HG03558 (cell line): ENCODE results near the gene RBMS1.

Source experiments
- ATAC-seq: cut with Tn5 transposase; IDR thresholded peaks from one replicate; pipeline ENCODE4 v1.9.1; 2021; ENCODE audit warnings: moderate number of reproducible peaks; ENCODE audit not compliant: unreplicated experiment; ENCODE audit errors: extremely low read depth

Gene RBMS1

DNA sequence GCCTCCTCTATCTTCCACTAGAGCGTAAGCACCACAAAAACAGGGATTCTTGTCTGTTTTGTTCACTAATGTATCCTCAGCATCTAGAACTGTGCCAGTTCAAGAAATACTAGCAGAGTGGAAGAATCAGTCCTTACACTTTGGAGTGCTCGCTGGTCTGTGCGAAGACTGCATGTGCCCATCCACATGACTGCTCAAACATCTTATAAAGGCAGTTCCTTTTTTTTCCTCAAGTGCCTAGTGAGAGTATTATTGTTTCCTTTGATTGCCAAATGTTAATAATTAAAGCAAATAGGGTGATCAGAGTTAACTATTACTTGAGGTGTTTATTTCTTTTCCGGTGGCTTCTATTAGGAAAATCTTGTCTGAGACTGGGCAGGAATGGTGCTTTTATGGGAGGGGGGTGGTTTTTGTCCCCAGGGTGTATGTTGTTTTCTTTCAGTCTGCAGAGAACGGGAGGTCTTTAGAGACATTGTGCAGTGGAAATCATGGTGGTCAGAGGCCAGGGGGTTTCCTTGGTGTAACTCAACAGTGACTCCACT, 247.9 kb downstream of the RBMS1 start:
- ATAC-seq, result no peak

DNA sequence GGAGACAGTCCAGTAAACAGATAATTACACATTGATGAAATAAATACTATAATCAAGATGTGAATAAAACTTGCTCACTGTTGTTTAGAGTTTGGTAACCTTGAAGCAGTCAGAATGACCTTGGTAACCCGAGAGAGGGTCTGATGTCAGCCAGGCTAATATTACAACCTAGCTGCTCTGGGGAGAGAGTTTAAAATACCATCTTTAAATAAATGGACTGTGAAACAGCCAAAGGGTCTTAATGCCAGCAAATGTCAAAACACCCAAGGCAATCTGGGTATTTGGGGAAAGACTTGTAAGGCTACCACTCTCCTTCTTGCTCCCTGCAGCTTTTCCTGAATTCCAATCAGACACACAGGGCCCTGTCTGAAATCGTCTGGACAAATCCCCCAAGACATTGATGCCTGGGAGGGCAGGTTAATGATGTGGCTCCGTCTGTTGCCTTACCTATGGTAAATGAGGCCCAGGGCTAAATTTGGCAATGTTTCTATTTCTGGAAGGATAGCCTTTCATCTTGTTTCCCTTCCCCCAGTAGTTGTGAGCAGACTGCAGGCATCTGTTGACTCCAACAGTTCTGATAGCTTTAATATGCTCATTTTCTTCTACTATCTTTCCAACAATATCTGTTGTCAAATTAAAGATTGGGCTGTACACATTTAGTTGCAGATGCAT, 250.6 kb downstream of the RBMS1 start:
- ATAC-seq, result no peak

DNA sequence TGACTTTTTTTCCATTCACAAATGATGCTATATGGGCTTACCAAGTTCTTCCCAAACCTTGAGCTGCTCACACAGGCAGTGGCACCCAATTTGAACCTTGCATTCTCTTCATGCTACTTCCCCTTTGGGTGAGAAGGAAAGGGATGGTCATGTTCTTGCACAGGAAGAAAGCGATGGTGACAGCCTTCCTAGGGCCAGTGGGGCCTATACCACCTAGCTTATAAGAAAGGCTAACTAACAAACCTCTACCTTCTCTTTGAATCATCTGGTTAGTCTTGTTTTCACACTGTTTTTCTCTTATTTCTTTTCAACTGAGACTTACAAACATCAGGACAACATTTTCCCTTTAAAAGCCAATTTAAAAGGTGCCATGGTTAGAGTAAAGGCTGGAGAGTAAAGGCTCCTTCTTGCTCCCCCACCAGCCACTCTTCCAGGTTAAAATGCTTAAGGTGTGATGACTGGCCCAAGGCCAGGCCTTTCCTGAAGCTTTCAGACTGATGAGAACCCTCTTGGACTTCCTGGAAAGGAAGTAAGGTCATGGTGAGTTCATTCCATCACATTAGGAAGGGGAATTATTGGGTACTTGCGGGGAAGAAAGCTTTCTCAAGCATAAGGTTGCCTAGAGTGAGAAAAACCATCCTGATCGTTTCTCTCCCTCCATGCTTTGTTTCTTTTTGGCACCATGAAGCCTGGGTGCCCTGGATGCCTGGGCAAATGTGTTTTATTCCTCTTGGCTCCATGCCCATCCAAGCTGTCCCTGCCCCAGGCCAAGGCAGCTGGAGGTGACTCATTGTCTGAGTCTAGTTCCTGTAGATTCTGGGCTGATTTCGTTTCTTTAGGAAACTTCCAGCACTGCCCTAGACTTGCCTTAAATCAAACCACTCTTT, 252.1 kb downstream of the RBMS1 start:
- ATAC-seq, result no peak

- no peak for ATAC-seq
Measured at GRCh38 chr2:160239436-160239835, 254.2 kb downstream of the RBMS1 start.

DNA sequence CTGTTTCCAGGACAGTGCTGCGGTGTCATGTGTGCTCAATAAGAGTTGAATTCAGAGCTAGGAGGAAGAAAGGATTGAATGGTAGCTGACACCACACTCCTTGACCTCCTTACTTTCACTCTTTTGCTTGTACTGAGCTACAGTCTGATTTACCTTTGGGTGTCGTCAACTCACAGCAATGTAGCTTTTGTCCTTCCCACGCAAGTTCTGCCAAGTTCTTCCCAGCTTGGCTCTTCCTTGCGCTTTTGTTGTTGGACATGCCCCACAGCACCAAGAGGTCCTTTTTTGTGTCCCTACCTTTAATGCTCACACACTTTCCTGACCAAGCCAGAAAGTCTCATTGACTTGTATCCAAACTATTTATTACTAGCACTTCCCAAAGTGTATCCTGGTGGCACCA, 255.2 kb downstream of the RBMS1 start:
- no peak for ATAC-seq

- ATAC-seq, result no peak
Measured at GRCh38 chr2:160232905-160233475, 260.6 kb downstream of the RBMS1 start.

- no peak for ATAC-seq
Measured at GRCh38 chr2:160229591-160229990, 264.0 kb downstream of the RBMS1 start.

DNA sequence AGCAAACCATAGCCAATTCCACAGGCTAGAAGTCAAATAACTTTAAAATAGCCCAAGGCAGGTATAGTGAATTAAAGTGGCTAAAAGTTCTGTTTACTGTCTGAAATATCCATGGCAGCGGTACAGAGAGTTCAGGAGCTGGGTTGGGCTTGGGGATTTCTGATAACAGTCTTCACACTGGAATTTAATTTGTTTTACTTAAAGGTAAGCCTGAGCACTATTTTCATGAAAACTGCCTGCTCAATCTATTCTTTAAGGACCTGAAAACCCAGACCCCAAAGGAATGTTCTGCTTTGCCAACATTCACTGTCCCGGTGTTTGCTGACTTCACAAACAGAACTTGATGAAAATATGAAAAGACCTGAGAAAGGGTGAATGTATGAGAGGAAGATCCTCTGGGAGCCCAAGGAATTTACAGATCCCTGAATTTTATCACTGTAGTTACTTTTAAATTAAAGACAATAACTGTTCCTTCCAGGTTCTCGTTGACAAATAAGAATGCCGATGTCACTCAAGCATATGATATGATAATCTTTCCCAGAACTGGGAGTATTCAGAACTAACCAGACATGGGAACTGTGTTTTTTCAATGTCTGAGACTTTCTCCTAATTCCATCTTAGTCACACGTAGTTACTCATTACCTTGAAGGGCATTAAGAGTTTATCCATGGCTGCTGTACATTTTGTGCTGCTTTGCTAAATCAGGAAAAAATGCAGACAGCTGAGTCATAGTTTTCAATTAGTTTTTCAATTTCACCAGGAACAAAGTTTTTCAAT, 265.3 kb downstream of the RBMS1 start:
- ATAC-seq, result no peak

DNA sequence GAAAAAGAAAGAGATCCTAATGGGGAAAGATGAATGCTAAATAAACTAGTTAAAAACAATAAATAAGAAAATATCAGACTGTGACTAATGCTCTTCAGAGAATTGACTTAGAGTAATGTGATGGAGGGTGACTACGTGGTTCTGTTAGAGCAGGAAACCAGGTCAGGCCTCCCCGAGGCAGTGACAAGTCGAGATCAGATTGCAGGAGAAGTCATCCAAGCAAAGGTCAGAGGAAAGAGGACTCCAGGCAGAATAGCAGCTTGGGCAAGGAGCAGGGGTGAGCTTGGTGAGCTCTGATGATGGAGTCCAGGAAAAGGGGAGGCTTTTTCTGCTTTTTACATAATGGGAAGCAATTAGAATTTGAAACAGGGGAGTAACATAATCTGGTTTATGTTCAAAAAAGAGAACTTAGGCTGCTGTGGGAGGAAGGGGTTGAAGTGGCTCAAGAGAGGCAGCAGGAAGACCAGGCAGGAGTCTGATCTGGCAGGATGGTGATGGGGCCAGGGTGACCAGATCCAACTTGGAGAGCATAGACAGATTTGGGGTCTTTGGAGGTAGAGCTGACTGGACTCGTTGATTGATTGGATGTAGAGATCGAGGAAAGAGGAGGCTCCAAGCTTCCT, 266.2 kb downstream of the RBMS1 start:
- no peak for ATAC-seq

GRCh38 chr2:160226367-160226766, 267.2 kb downstream of the RBMS1 start:
- no peak for ATAC-seq

GRCh38 chr2:160225722-160226121, 267.9 kb downstream of the RBMS1 start:
- ATAC-seq, result no peak

DNA sequence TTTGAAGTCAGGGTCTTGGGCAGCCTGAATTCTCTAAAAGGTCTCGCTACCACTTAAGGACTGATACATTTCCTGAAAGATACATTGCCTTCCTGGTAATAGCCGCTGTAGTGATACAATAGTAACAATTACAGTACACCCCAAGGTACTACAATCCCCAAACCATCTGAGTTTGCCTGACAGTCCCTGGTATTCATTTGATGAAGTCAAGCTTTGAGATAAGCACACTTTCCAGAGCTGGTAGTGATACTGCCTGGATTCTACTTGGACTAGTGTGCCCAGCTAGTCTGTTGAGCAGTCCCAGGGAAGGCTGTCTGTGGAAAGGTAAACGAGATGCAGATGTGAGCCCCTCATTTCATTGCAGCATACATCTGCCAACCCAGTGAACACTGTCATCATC, 269.1 kb downstream of the RBMS1 start:
- no peak for ATAC-seq

DNA sequence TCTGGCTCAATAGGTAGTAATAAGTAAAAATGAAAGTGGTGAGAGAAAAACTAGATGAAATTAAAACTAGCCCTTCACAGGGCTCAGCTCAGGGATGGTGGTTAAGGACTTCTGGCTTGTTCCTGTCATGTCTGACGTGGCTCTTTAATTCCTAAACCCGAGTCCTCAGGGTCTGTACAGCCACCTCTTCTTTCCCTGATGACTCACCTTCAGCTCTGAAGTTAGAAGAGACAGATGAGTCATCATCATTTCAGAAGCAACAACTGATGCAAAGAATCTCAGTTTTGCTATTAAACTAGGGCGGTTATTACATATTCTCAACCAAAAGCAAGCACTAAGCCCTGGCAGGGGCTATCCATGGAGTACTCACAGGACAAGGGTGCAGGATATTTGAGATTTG, 269.5 kb downstream of the RBMS1 start:
- ATAC-seq, result peak; percentile 91

DNA sequence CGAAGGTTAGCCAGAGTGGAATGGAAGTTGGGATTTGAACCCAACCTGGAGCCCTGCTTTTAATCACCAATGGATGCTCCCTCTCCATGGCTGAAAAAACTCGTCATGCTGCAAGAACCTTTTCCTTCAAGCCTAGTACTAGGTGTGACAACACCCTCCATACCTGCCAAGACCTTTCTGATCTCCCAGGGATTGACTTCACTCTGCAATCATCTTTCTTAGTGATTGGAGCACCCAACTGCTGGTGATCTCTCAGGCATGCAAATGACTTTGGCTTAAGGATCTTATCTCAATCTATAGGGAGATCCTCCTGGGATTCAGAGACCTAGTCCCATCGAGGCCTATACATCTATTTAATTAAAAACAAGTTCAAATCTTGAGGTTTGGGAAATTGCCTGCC, 270.0 kb downstream of the RBMS1 start:
- ATAC-seq, result no peak

GRCh38 chr2:160222546-160223283, 270.9 kb downstream of the RBMS1 start:
- no peak for ATAC-seq
